Measurements from ENCODE around the gene IFI44L.
A peak's percentile ranks its signal among the peaks of the same experiment; 100 is the strongest.

DNA sequence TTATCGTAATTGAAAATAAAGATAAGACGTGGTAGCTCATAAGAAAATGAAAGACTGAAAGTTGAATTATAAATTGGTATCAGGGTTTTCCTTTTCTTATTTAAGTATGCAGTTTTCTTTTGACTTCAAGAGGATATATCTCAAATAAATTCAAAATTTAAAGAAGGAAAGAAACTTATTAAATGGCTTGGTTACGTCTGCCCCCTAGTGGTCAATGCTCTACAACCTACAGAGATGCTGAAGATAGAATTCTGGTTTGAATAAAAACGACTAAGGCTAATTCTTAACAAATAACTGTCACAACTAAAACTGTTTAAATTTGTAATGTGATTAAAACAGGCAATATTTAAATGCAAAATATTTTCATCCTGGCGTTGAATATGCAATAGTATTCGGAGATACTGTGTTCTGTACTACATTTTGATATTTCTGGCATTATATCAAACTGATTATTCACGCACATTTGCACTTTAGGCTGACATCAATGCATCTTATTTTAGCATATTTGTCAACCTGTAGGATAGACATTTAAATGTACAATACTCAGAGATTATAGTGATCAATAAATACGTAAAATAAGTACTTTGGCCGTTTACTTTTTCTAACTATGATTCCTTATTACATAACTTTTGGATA is 56.2 kb downstream of the IFI44L start:
- TF ChIP-seq, protein P1, sequence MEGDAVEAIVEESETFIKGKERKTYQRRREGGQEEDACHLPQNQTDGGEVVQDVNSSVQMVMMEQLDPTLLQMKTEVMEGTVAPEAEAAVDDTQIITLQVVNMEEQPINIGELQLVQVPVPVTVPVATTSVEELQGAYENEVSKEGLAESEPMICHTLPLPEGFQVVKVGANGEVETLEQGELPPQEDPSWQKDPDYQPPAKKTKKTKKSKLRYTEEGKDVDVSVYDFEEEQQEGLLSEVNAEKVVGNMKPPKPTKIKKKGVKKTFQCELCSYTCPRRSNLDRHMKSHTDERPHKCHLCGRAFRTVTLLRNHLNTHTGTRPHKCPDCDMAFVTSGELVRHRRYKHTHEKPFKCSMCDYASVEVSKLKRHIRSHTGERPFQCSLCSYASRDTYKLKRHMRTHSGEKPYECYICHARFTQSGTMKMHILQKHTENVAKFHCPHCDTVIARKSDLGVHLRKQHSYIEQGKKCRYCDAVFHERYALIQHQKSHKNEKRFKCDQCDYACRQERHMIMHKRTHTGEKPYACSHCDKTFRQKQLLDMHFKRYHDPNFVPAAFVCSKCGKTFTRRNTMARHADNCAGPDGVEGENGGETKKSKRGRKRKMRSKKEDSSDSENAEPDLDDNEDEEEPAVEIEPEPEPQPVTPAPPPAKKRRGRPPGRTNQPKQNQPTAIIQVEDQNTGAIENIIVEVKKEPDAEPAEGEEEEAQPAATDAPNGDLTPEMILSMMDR (IDR thresholded peaks at IDR 0.05), result peak in 1 of 3 donors; percentile 37
- no peak for TF ChIP-seq POLR2A (IDR thresholded peaks at IDR 0.05)
